Kidney epithelial cell (primary cell): ENCODE measurements around the gene MEOX1. TPM values are rescaled to one million over a fixed set of nuclear protein-coding genes. Genes with fewer than 3 reads are reported as not detected.

Experiments
- DNase-seq: peaks from one replicate; pipeline ENCODE4 v3.0.0-alpha.2; 2010; ENCODE audit warnings: low read depth
- H3K27me3 ChIP-seq: 2 replicates; pipeline ENCODE4 v1.6.0; 2011; ENCODE audit warnings: low read length; ENCODE audit not compliant: control insufficient read depth, insufficient read depth
- H3K36me3 ChIP-seq: 2 replicates; pipeline ENCODE4 v1.5.1; 2011; ENCODE audit warnings: low read length; ENCODE audit not compliant: control insufficient read depth, insufficient read depth
- H3K4me3 ChIP-seq: 2 replicates; pipeline ENCODE4 v1.5.1; 2011; ENCODE audit warnings: low read depth, mild to moderate bottlenecking, control low read depth, low read length
- CTCF ChIP-seq: IDR thresholded peaks from 2 replicates; pipeline ENCODE4 v1.5.1; 2011; ENCODE audit warnings: mild to moderate bottlenecking, moderate library complexity, low read length, control low read depth, inconsistent platforms; ENCODE audit not compliant: insufficient read depth, poor library complexity, severe bottlenecking
- total RNA-seq: library from RNA; depleted of rRNA; stranded (reverse); fragments of >200 nt; gene quantifications from 2 replicates; pipeline ENCODE4 v1.2.3, GENCODE V29; 2015

MEOX1 gene
- total RNA-seq, 1 donor from 2014 or later = 2.6 TPM

- DNase-seq = no peak
- Histone ChIP-seq H3K36me3 (no peaks in the 10 kb centered on the region), H3K4me3 (no peak overlapping the region), H3K27me3 (no peaks in the 10 kb centered on the region)
- TF ChIP-seq CTCF = no peak
Observed at GRCh38 chr17:43679401-43679800, 17.7 kb upstream of the MEOX1 start.

GRCh38 chr17:43676471-43676870, 14.7 kb upstream of the MEOX1 start:
- no peak for DNase-seq
- Histone ChIP-seq H3K36me3 (no peaks in the 10 kb centered on the region), H3K27me3 (no peaks in the 10 kb centered on the region), H3K4me3 (no peak overlapping the region)
- TF ChIP-seq CTCF = no peak

GRCh38 chr17:43674394-43674793, 12.7 kb upstream of the MEOX1 start:
- no peak for DNase-seq

GRCh38 chr17:43673516-43674323, 12.0 kb upstream of the MEOX1 start:
- no peak for DNase-seq
- peak; percentile 94 for TF ChIP-seq CTCF
- no peak overlapping the region for H3K4me3 ChIP-seq
- H3K27me3 ChIP-seq = no peaks in the 10 kb centered on the region
- H3K36me3 ChIP-seq = no peaks in the 10 kb centered on the region

More at GRCh38 chr17:43674394-43674793, 12.7 kb upstream of the MEOX1 start:
- Histone ChIP-seq H3K4me3 (no peak overlapping the region), H3K27me3 (no peaks in the 10 kb centered on the region), H3K36me3 (no peaks in the 10 kb centered on the region)
- no peak for TF ChIP-seq CTCF

GRCh38 chr17:43671755-43672519, 10.2 kb upstream of the MEOX1 start:
- Histone ChIP-seq H3K27me3 (no peaks in the 10 kb centered on the region), H3K4me3 (no peak overlapping the region), H3K36me3 (no peaks in the 10 kb centered on the region)
- no peak for TF ChIP-seq CTCF
- no peak for DNase-seq
